Ammon's horn (tissue), 1 donor: ENCODE data around the gene FHIT.
"Not testable (repeated sequence)": the region's sequence is repeated elsewhere in the genome, so short reads cannot be mapped to it uniquely, and the experiment has no call there.

Experiments used
- DNase-seq: peaks from one replicate; pipeline ENCODE4 v3.0.0-alpha.2; 2016; ENCODE audit warnings: low spot score

The FHIT gene

GRCh38 chr3:60555686-60556354 is 695.4 kb downstream of the FHIT start:
- DNase-seq = no peak

GRCh38 chr3:60553144-60553543 is 698.1 kb downstream of the FHIT start:
- no peak for DNase-seq

GRCh38 chr3:60552581-60552980 is 698.7 kb downstream of the FHIT start:
- DNase-seq = no peak

GRCh38 chr3:60551455-60552209 is 699.6 kb downstream of the FHIT start:
- no peak for DNase-seq

GRCh38 chr3:60549863-60550262 is 701.4 kb downstream of the FHIT start:
- DNase-seq = no peak

GRCh38 chr3:60542995-60543394 is 708.3 kb downstream of the FHIT start:
- DNase-seq = no peak

GRCh38 chr3:60539394-60539793 is 711.9 kb downstream of the FHIT start:
- not testable (repeated sequence) for DNase-seq

- DNase-seq = no peak
These were observed 714.8 kb downstream of the FHIT start for GRCh38 chr3:60536420-60536819.

GRCh38 chr3:60531759-60532158 is 719.5 kb downstream of the FHIT start:
- no peak for DNase-seq

GRCh38 chr3:60528651-60529050 is 722.6 kb downstream of the FHIT start:
- DNase-seq = no peak

- no peak for DNase-seq
These were observed 727.7 kb downstream of the FHIT start for GRCh38 chr3:60523536-60523935.

GRCh38 chr3:60517134-60517533 is 734.1 kb downstream of the FHIT start:
- no peak for DNase-seq

- DNase-seq = no peak
These were observed 736.4 kb downstream of the FHIT start for GRCh38 chr3:60514866-60515265.

GRCh38 chr3:60514085-60514649 is 737.1 kb downstream of the FHIT start:
- no peak for DNase-seq

GRCh38 chr3:60513241-60513640 is 738.0 kb downstream of the FHIT start:
- DNase-seq = no peak

GRCh38 chr3:60512506-60512905 is 738.7 kb downstream of the FHIT start:
- DNase-seq = no peak

- DNase-seq = no peak
These were observed 741.8 kb downstream of the FHIT start for GRCh38 chr3:60509471-60509870.

- no peak for DNase-seq
These were observed 746.3 kb downstream of the FHIT start for GRCh38 chr3:60504827-60505457.

GRCh38 chr3:60501314-60501713 is 749.9 kb downstream of the FHIT start:
- DNase-seq = no peak

GRCh38 chr3:60497902-60498301 is 753.4 kb downstream of the FHIT start:
- DNase-seq = no peak

- DNase-seq = no peak
These were observed 760.3 kb downstream of the FHIT start for GRCh38 chr3:60490992-60491391.

- no peak for DNase-seq
These were observed 776.2 kb downstream of the FHIT start for GRCh38 chr3:60475096-60475495.

- DNase-seq = no peak
These were observed 781.8 kb downstream of the FHIT start for GRCh38 chr3:60469481-60469880.
